Erythroblast (primary cell): Measurements from ENCODE around the gene BEND6.

Experiments
- GATA1 ChIP-seq: IDR thresholded peaks from 2 replicates; pipeline ENCODE4 v1.6.1; 2011; ENCODE audit warnings: low read depth, mild to moderate bottlenecking, control low read depth, low read length, moderate library complexity
- POLR2A ChIP-seq: IDR thresholded peaks from 2 replicates; pipeline ENCODE4 v1.6.1; 2011; ENCODE audit warnings: mild to moderate bottlenecking, low read length

DNA sequence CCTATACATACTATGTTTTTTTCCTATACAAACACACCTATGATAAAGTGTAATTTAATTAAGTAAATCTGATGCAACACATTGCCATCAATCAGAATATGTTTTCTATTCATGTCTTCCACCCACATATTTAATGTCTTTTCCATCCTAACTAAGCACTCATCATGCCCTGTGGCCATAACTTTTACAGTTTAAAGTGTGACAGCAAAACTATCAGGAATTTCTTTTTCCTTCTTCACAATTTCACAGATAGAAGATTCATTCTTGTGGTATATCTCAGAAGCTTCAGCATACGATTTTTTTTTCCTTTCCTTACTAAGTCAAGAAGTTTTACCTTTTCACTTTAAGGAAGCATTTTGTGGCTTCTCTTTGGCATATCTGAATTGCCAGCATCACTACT, 7.0 kb upstream of the BEND6 start:
- TF ChIP-seq POLR2A (no peak), GATA1 (no peak)
